Naive B cell (primary cell): Measurements from ENCODE around the gene ALAD. TPM values are rescaled to one million over a fixed set of nuclear protein-coding genes. Genes with fewer than 3 reads are reported as not detected.

Source experiments
- ATAC-seq, 2 donors: fragments of 150-1000 bp; cut with Tn5 transposase; 2 replicates each; pipeline ENCODE4 v1.10.0; 2021; ENCODE audit warnings: low read depth in 2 of 2, mild to moderate bottlenecking in 2 of 2, moderate library complexity in 2 of 2
- DNase-seq: peaks from one replicate; pipeline ENCODE4 v3.0.0; 2022
- H3K27ac Mint-ChIP-seq, 6 donors: one replicate each; pipeline ENCODE4 v1.8.0; 2020 to 2022; ENCODE audit warnings: mild to moderate bottlenecking in 6 of 6, mixed read lengths in 6 of 6, moderate library complexity in 5 of 6, inconsistent platforms in 2 of 6
- H3K27me3 Mint-ChIP-seq, 3 donors: one replicate each; pipeline ENCODE4 v1.8.0; 2021 to 2022; ENCODE audit warnings: mixed read lengths in 3 of 3, mild to moderate bottlenecking in 1 of 3
- H3K36me3 Mint-ChIP-seq, 2 donors: one replicate each; pipeline ENCODE4 v1.8.0; 2020 to 2022; ENCODE audit warnings: mixed read lengths in 2 of 2, inconsistent platforms in 1 of 2, mild to moderate bottlenecking in 1 of 2
- H3K4me1 Mint-ChIP-seq, 3 donors: one replicate each; pipeline ENCODE4 v1.8.0; 2020 to 2022; ENCODE audit warnings: mixed read lengths in 3 of 3, inconsistent platforms in 1 of 3, mild to moderate bottlenecking in 1 of 3, moderate library complexity in 1 of 3
- H3K4me3 Mint-ChIP-seq, 8 donors: one replicate each; pipeline ENCODE4 v1.8.0; 2020 to 2022; ENCODE audit warnings: mild to moderate bottlenecking in 8 of 8, mixed read lengths in 8 of 8, moderate library complexity in 8 of 8, inconsistent platforms in 2 of 8
- H3K9me3 Mint-ChIP-seq, 7 donors: one replicate each; pipeline ENCODE4 v1.8.0; 2020 to 2022; ENCODE audit warnings: mixed read lengths in 7 of 7, mild to moderate bottlenecking in 5 of 7, inconsistent platforms in 2 of 7, moderate library complexity in 1 of 7
- polyA plus RNA-seq, 6 donors: library from polyadenylated mRNA; unstranded; fragments of 300-500 nt; fragmentation: Illumina TruSeq; gene quantifications; one replicate each; pipeline ENCODE4 v1.2.3, GENCODE V29; 2021; ENCODE audit warnings: low read depth in 6 of 6

Gene ALAD
- polyA plus RNA-seq, 6 donors from 2014 or later, result 13.2 to 29.3 (median 17.3) TPM

DNA sequence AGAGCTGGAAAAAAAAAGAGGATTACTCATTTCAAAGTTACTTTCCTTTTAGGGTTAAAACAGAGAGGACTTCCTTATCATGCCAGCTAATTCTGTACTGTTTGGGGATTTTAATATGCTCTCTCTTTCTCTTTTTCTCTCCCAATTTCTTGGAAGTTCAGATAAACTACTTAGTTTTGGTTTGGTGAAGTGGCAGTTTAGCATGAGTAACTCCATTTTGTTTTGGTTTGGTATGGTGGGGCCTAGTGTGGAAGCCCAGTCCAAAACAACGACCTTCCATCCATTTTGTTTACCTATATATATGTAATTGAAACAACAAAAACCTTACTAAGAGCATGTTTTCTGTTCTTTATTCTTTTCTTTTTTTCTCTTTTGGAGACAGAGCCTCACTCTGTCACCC lies 55.4 kb downstream of the ALAD start:
- Mint-ChIP-seq H3K27ac (peak overlapping the region in 1 of 6 donors; percentile 56), H3K36me3 (no peaks in the 10 kb centered on the region), H3K4me3 (no peak overlapping the region), H3K4me1 (peaks cover 10 to 12% (median 11%) of the 10 kb centered on the region in 3 donors), H3K9me3 (no peaks in the 10 kb centered on the region), H3K27me3 (peaks cover 0 to 14% (median 5%) of the 10 kb centered on the region in 3 donors)
- ATAC-seq (no peak), DNase-seq (no peak)

DNA sequence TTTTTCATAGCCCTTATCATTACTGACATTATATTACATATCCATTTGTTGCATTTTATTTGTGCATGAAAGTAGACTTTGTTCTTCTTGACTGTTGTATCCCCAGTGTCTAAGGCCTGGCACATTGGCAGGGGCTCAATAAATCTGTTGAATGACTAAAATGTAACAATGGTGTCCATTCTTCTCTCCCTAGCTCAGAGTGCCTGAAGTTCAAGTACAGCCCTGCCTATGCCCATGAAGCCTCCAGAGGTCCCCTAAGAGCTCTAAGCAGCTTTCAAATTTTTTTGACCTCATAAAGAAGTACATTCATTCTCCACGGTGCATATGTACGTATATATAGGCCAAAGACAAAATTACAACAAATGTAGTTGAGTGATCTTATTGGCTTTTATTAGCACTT lies 55.9 kb downstream of the ALAD start:
- Mint-ChIP-seq H3K4me1 (peaks cover 10 to 12% (median 11%) of the 10 kb centered on the region in 3 donors), H3K36me3 (no peaks in the 10 kb centered on the region), H3K9me3 (no peaks in the 10 kb centered on the region), H3K27ac (peak overlapping the region in 1 of 6 donors; percentile 9), H3K27me3 (peaks cover 0 to 9% (median 1%) of the 10 kb centered on the region in 3 donors), H3K4me3 (peak overlapping the region in 1 of 8 donors; percentile 23)
- no peak for DNase-seq
- no peak for ATAC-seq

DNA sequence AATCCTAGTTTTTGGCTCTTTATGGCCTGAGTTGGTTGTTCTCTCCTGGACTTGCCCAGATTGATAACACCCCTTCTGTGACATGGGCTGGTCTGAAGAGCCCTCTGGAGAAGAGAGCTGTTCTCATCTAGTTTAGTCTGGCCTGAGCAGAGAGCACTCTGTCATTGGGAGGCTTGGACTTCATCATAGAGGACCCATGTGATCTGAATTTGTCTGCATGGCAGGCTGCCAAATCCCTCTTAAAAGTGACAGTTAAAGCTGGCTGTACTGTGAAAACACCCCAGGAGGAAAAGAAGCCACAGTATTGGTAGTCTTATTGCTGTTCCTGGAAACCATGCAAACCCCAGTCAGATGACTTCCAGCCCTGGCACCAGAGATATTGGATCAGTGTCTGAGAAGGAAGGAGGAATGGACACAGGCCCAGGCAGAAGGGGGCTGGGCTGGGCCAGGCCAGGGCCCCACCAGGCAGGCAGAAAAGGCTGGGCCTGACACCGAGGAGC lies 57.3 kb downstream of the ALAD start:
- Mint-ChIP-seq H3K9me3 (no peaks in the 10 kb centered on the region), H3K36me3 (no peaks in the 10 kb centered on the region), H3K4me1 (peaks cover 13 to 19% (median 16%) of the 10 kb centered on the region in 3 donors), H3K4me3 (no peak overlapping the region), H3K27me3 (peaks cover 0 to 7% (median 0%) of the 10 kb centered on the region in 3 donors), H3K27ac (peak overlapping the region in 1 of 6 donors; percentile 49)
- ATAC-seq (no peak), DNase-seq (no peak)

DNA sequence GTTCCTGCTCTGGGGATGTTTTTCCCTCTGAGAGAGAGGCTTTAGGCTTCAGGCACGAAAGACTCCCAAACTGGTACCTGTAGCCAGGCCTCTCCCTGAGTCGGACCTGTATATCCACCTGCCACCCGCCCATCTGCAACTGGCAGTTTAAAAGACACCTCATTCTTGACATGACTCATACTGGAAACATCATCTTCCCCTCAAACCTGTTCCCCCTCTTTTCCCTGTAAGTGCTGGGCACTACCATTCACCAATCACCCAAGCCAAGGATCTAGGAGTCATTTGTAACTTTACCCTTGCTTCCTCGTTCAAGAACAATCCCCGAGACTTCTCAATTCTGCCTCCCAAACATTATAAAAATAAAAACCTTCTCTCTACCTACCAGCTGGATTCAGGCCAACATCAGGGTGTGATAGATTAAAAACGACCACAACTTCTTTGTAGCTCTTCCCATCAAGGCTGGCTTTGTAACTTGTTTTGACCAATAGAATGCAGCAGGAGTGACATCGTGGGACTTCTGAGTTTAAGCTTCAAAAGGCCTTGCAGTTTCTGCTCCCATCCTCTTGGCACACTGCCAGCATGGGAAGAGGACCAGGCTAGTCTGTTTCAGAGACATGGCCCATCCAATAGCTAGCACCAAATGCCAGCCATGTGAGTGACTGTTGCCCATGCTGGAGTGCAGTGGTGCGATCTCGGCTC lies 59.2 kb downstream of the ALAD start:
- Mint-ChIP-seq H3K27me3 (peaks cover 0 to under 1% (median 0%) of the 10 kb centered on the region in 3 donors), H3K4me3 (peak overlapping the region in 7 of 8 donors; percentile 58 to 94 (median 83)), H3K9me3 (no peaks in the 10 kb centered on the region), H3K36me3 (no peaks in the 10 kb centered on the region), H3K27ac (peak overlapping the region in 2 of 6 donors; percentile 8 to 43), H3K4me1 (peaks cover 13 to 19% (median 16%) of the 10 kb centered on the region in 3 donors)
- ATAC-seq (no peak), DNase-seq (no peak)

DNA sequence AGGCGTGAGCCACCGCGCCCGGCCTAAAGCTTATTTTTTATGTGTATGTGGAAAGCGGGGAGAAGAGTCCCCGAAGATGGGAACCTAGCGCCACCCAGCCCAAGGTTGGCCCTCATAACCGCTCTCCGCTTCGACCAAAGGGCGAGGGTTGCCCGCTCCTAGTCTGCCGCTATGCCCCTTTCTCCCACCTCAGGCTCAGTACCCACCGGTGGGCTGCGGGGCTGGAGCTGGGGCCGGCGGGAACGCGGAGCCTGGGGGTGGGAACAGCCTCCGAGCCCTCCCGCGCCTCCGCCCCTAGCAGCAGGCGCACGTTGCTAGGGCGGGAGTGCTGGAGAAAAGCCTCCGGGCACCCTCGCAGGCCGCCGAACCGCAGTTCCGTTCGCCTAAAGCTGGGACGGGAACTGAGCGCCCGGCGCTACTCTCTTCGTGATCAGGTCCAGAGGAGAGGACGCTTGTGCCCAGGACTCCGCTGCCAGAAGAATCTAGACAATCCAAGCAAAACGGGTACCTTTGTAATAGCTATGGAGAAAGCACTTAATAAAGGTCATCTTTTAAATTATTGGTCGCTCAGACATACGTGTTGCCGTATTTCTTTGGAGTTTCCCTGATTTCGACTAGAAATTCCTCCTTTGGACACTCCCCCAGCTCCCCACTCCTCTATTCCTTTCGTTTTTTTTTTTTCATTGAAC lies 60.9 kb downstream of the ALAD start, which contains the start of gene WDR31:
WDR31 (minus strand) TSS at position 265 of the 689 bp plus-strand sequence. CDS start 8,253 bp downstream, outside the sequence.
- peak within 1 kb of the TSS in 5 of 6 donors; percentile 4 to 80 (median 76) for H3K27ac Mint-ChIP-seq
- H3K4me3 Mint-ChIP-seq, result peak within 1 kb of the TSS; percentile 83 to 94 (median 88)
- H3K27me3 Mint-ChIP-seq, result no peaks in the 10 kb centered on the region
- DNase-seq (peak; percentile 58), ATAC-seq (peak; percentile 95 to 97)
- H3K36me3 Mint-ChIP-seq, result no peaks in the 10 kb centered on the region
- no peaks in the 10 kb centered on the region for H3K9me3 Mint-ChIP-seq
- H3K4me1 Mint-ChIP-seq, result peaks cover 13 to 19% (median 16%) of the 10 kb centered on the region in 3 donors

DNA sequence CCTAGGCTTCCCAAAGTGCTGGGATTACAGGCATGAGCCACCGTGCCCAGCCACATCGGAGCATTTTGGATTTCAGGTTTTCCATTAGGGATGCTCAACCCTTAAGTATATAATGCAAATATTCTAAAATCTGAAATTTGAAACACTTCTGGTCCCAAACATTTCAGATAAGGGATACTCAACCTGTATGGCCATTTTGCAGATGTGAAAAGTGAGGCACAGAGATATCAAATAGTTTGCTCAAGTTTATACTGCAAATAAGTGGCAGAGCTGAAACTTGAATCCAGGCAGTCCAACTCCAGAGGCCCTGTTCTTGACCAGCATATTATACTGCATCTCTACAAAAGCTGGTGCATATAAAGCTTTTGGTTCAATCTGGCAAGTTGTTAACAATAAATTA lies 63.4 kb downstream of the ALAD start:
- Mint-ChIP-seq H3K36me3 (no peaks in the 10 kb centered on the region), H3K27ac (no peak overlapping the region), H3K4me3 (peak overlapping the region in 1 of 8 donors; percentile 83), H3K4me1 (peaks cover 13 to 19% (median 16%) of the 10 kb centered on the region in 3 donors), H3K9me3 (no peaks in the 10 kb centered on the region), H3K27me3 (no peaks in the 10 kb centered on the region)
- no peak for ATAC-seq
- no peak for DNase-seq

Other genes starting within 250 kb of the ALAD start
- 10 to 100 TPM in 4 of 6 donors, 1 to 10 TPM in 2; 1.9 to 19.7 (median 11.1) TPM for gene FKBP15, start 180.0 kb downstream of the ALAD start, polyA plus RNA-seq
- gene SLC31A1, start 179.7 kb downstream of the ALAD start, polyA plus RNA-seq, result 1 to 10 TPM in 5 of 6 donors, not detected in 1; 1.5 to 2.7 (median 2.0) TPM
- gene CDC26, start 125.7 kb downstream of the ALAD start, polyA plus RNA-seq, result 100 to 1,000 TPM in 5 of 6 donors, 10 to 100 TPM in 1; 99.0 to 184 (median 138) TPM
- 10 to 100 TPM in 5 of 6 donors, 1 to 10 TPM in 1; 8.2 to 28.2 (median 22.4) TPM for gene PRPF4, start 125.6 kb downstream of the ALAD start, polyA plus RNA-seq
- not detected for gene RNF183, start 97.9 kb downstream of the ALAD start, polyA plus RNA-seq
- under 1 TPM in 4 of 6 donors, not detected in 2; 0.09 to 0.88 (median 0.30) TPM for gene WDR31, start 61.0 kb downstream of the ALAD start, polyA plus RNA-seq
- 1 to 10 TPM in 4 of 6 donors, under 1 TPM in 2; 0.16 to 1.9 (median 1.2) TPM for gene BSPRY, start 51.7 kb downstream of the ALAD start, polyA plus RNA-seq
- gene HDHD3, start 24.3 kb downstream of the ALAD start, polyA plus RNA-seq, result 10 to 100 TPM; 36.3 to 51.3 (median 42.8) TPM
- 100 to 1,000 TPM; 112 to 213 (median 140) TPM for gene POLE3, start 9.4 kb upstream of the ALAD start, polyA plus RNA-seq
- under 1 TPM in 5 of 6 donors, not detected in 1; 0.23 to 0.74 (median 0.52) TPM for gene C9orf43, start 9.5 kb upstream of the ALAD start, polyA plus RNA-seq
- 10 to 100 TPM in 1 of 6 donors, 1 to 10 TPM in 5; 3.8 to 13.8 (median 5.8) TPM for gene RGS3, start 62.4 kb upstream of the ALAD start, polyA plus RNA-seq